GM15510 (cell line): ENCODE data around the gene LSM14B.

Experiments used
- POLR2A ChIP-seq: IDR thresholded peaks from 3 replicates; pipeline ENCODE4 v1.6.1; 2011; ENCODE audit warnings: borderline replicate concordance; ENCODE audit not compliant: insufficient read length; ENCODE audit errors: extremely low read depth

The LSM14B gene

GRCh38 chr20:62136283-62137091 is 14.2 kb downstream of the LSM14B start:
- TF ChIP-seq POLR2A = no peak

DNA sequence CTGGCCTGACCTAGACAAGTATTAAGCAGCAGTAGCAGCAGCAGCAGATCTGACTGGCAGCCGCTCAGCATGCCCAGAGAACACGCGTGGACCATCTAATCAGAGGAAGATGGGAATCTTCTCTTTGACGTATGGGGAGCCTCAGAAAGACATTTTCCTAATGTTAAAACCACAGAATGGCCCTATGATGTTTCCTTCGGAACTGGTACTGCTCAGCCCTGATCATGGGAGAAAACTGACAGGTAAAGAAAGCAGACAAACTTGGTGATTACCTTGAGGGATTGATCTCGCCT is 14.8 kb downstream of the LSM14B start:
- no peak for TF ChIP-seq POLR2A

- no peak for TF ChIP-seq POLR2A
These were observed 15.4 kb downstream of the LSM14B start for GRCh38 chr20:62137478-62138203.

GRCh38 chr20:62138204-62138543 is 15.9 kb downstream of the LSM14B start:
- no peak for TF ChIP-seq POLR2A

GRCh38 chr20:62138912-62139311 is 16.6 kb downstream of the LSM14B start:
- no peak for TF ChIP-seq POLR2A

- no peak for TF ChIP-seq POLR2A
These were observed 17.4 kb downstream of the LSM14B start for GRCh38 chr20:62139636-62140035.

DNA sequence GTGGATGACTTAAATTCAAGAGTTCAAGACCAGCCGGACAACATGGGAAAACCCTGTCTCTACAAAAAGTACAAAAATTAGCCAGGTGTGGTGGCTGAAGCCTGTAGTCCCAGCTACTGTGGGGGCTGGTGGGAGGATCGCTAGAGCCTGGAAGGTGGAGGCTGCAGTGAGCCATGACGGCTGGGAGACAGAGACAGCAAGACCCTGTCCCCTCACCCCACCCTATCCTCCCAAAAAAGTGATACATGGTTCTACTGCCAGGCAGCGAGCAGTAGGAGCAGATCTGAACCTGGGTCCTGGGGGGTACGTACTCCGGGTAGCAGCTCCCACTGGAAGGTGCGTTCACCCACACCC is 18.7 kb downstream of the LSM14B start:
- no peak for TF ChIP-seq POLR2A

GRCh38 chr20:62141397-62142251 is 19.3 kb downstream of the LSM14B start:
- TF ChIP-seq POLR2A = no peak

DNA sequence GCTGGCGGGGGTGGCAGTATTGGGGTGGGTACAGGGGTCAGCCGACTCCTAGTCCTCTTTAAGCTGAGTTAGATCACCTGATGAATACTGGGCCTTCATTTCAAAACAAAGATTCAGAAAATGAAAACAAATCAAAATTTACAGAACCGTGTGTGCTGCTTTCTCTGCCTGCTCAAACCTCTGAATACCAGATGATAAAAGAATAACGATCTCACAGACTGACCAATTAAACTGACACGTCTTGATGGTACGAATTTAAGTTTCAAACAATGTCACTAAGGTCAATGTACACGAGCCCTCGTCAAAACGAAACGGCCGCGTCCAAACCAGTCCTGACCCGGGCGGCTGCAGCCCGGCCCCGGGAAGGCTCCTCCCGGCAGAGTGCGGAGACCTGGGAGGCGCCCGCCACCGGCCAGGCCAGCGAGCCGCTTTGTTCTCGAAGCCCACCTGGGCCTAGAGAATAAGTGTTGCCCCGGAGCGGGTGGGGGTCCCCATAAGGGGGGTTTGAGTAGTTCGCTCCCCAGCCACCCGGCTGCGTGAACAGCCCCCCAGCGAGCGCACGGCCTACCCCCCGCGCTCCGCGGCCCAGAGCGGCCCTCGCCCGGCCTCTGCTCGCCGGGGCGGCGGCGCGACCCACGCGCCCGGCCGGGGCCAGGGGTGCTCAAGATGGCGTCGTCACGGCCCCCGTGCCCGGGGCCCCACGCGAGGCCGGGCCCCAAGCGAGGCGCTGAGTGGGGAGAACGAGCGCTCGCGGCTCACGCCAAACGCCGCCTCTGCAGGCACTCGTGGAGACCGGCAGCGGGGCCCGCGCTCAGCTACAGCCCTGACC is 20.2 kb downstream of the LSM14B start:
- no peak for TF ChIP-seq POLR2A

GRCh38 chr20:62143081-62143956 is 21.0 kb downstream of the LSM14B start, which contains the start of the genes PSMA7 and SS18L1:
PSMA7 (minus strand) TSS chr20:62143394; CDS start chr20:62143303, 91 bp downstream.
SS18L1 (plus strand) TSS chr20:62143769; CDS start chr20:62143821, 52 bp downstream.
- TF ChIP-seq POLR2A = peak; percentile 90

DNA sequence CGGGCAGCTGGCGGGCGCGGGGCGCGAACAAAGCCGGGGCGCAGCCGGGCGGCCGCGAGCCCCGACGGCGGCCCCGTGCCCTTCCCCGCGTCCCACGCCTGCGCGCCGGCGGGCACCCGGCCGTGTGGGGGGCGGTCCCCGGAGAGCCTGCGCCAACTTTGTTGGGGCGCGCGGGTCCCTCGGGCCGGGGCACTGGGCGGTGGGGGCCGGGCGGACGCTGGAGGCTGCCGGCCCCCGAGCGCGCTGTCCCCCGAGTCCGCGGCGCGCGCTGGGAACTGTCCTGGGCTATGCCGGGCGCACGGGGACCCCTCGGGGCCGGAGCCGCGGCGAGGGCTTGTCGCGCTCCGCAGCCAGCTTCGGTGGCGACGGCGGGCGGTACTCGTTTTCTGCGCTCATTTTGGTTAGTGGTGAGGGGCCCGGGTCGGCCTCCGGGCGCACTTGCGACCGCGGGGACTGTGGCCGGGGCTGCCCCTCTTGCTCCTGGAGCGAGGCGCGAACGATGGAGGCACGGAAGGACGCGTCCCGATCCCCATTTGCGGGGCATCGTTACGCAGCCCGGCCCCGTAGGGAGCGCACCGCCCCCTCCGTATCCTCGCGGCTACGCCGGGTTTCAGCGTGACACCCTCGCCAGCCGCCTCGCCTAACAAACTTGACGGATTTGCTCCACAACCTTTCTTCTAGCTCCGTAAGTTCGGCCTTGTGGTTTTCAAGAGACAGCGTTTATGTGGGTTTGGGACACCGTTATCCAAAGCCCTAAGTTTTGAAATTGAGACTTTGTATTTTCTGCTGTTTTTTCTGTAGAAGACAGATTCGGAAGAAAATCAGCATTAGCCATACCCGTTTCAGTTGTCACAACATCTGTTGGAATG is 21.9 kb downstream of the LSM14B start:
- TF ChIP-seq POLR2A = no peak

DNA sequence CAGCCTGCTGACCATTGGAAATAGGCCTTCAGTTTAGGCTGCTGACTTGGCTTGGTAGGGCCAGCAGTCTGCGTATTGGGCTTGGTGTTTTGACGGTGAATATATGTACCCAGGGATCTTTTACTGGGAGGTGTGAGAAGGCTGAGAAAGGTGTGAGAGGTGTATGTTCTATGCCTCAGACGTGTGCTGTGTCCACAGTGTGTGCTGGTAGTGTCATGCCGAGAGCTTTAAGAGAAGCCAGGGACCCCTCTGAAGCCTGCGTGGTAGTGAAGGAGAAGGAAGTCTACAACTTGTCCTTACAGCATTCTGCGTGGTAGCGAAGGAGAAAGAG is 23.4 kb downstream of the LSM14B start:
- TF ChIP-seq POLR2A = no peak
